ENCODE measurements around the gene TTC6.

DNA sequence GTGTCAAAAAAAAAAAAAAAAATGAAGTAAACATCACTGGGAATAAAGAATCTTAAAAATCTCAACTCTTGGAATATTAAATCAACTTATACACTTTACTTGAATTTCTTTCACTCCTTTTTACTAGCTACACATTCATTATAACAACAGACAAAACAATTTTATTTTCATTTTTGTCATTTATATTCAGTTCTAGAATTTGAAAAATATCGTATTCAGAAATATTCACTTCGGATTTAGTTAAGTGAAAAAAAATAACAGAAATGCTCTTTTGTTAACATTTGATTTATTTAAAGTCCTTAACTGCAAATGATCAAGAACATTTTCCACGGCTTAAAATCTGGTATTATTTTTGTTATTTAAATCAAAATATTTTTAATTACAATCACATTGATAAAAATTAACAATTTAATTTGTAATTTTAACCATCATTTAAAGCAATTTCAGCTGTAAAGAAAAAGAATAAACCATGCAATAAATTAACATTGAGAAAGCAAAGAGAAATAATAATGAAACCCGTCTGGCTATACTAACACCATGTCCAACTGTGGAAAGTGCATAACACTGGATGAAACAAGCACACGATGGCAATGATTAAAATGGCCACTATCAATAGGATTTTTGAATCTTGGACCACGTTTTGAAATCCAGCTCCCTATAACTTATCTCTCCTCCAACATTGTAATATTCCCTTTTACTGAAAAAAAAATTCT lies 5.6 kb upstream of the TTC6 start:
- TF ChIP-seq CTCF (IDR thresholded peaks at IDR 0.05; ENCODE audit: borderline replicate concordance, extremely low read depth, low read length, poor library complexity, severe bottlenecking) = no peak
- TF ChIP-seq EZH2 (IDR thresholded peaks at IDR 0.05; ENCODE audit: borderline replicate concordance, low read depth, low read length, severe bottlenecking) = no peak

All from DND-41 (cell line).